Measurements from ENCODE around the gene LAMC3. TPM values are rescaled to one million over a fixed set of nuclear protein-coding genes. Genes with fewer than 3 reads are reported as not detected.
"Not testable (repeated sequence)": the region's sequence is repeated elsewhere in the genome, so short reads cannot be mapped to it uniquely, and the experiment has no call there.

Gene LAMC3
- total and polyA plus RNA-seq, 7 donors: 0.17 to 0.96 (median 0.22) TPM; not detected in 1

GRCh38 chr9:131098391-131099101 is 89.6 kb downstream of the LAMC3 start:
- H3K4me1 ChIP-seq: no peaks in the 10 kb centered on the region
- no peaks in the 10 kb centered on the region for H3K9me3 ChIP-seq
- no peak for DNase-seq
- intact Hi-C loops (cut with DNase I): no loop called here
- peaks cover 0 to 58% (median 15%) of the 10 kb centered on the region in 3 donors for H3K27me3 ChIP-seq (ENCODE audit: insufficient read depth in 3 of 3, low read length in 2 of 3)
- ATAC-seq: peak in 1 of 4 donors; percentile 16
- WGBS, 3 donors: 39 to 66% (median 41%) methylated on average over 13 of the region's 13 CpGs
- no peak overlapping the region for H3K4me3 ChIP-seq
- TF ChIP-seq CTCF (IDR thresholded peaks at IDR 0.05): no peak
- no peaks in the 10 kb centered on the region for H3K36me3 ChIP-seq (ENCODE audit: insufficient read depth in 1 of 2, low read depth in 1 of 2)
- H3K27ac ChIP-seq: no peak overlapping the region

GRCh38 chr9:131099102-131099606 is 90.2 kb downstream of the LAMC3 start:
- no peaks in the 10 kb centered on the region for H3K9me3 ChIP-seq
- no peaks in the 10 kb centered on the region for H3K4me1 ChIP-seq
- peaks cover 0 to 52% (median 15%) of the 10 kb centered on the region in 3 donors for H3K27me3 ChIP-seq (ENCODE audit: insufficient read depth in 3 of 3, low read length in 2 of 3)
- ATAC-seq (no peak), DNase-seq (no peak)
- no peak overlapping the region for H3K4me3 ChIP-seq
- intact Hi-C loops (cut with DNase I): no loop called here
- H3K27ac ChIP-seq: no peak overlapping the region
- WGBS, 3 donors: 72 to 87% (median 77%) methylated on average over 8 of the region's 8 CpGs
- H3K36me3 ChIP-seq (ENCODE audit: insufficient read depth in 1 of 2, low read depth in 1 of 2): no peaks in the 10 kb centered on the region
- no peak for TF ChIP-seq CTCF (IDR thresholded peaks at IDR 0.05)

GRCh38 chr9:131099845-131100244 is 90.9 kb downstream of the LAMC3 start:
- intact Hi-C loops (cut with DNase I); H3K4me1 ChIP-seq; H3K9me3 ChIP-seq; ATAC-seq; H3K36me3 ChIP-seq (ENCODE audit: insufficient read depth in 1 of 2, low read depth in 1 of 2); DNase-seq; H3K4me3 ChIP-seq; H3K27ac ChIP-seq: not testable (repeated sequence)
- 90 to 97% (median 94%) methylated on average over 8 of the region's 8 CpGs for WGBS, 3 donors
- H3K27me3 ChIP-seq (ENCODE audit: insufficient read depth in 3 of 3, low read length in 2 of 3): peaks cover 0 to 45% (median 12%) of the 10 kb centered on the region in 3 donors

- Histone ChIP-seq H3K36me3 (ENCODE audit: insufficient read depth in 1 of 2, low read depth in 1 of 2) (no peaks in the 10 kb centered on the region), H3K27me3 (ENCODE audit: insufficient read depth in 3 of 3, low read length in 2 of 3) (peaks cover 0 to 39% (median 13%) of the 10 kb centered on the region in 3 donors), H3K9me3 (no peaks in the 10 kb centered on the region), H3K4me1 (no peaks in the 10 kb centered on the region), H3K27ac (no peak overlapping the region), H3K4me3 (no peak overlapping the region)
- no peak for TF ChIP-seq CTCF (IDR thresholded peaks at IDR 0.05)
- WGBS, 3 donors: 87 to 91% (median 88%) methylated on average over 9 of the region's 9 CpGs
- ATAC-seq: no peak
- intact Hi-C loops (cut with DNase I): no loop called here
- no peak for DNase-seq
These were observed 91.5 kb downstream of the LAMC3 start for GRCh38 chr9:131100445-131100844.

GRCh38 chr9:131101207-131101964 is 92.4 kb downstream of the LAMC3 start:
- no peaks in the 10 kb centered on the region for H3K36me3 ChIP-seq (ENCODE audit: insufficient read depth in 1 of 2, low read depth in 1 of 2)
- no peaks in the 10 kb centered on the region for H3K9me3 ChIP-seq
- H3K4me3 ChIP-seq: no peak overlapping the region
- no peak overlapping the region for H3K27ac ChIP-seq
- TF ChIP-seq CTCF (IDR thresholded peaks at IDR 0.05): no peak
- no peak for ATAC-seq
- H3K4me1 ChIP-seq: no peaks in the 10 kb centered on the region
- H3K27me3 ChIP-seq (ENCODE audit: insufficient read depth in 3 of 3, low read length in 2 of 3): peaks cover 0 to 33% (median 11%) of the 10 kb centered on the region in 3 donors
- no peak for DNase-seq
- intact Hi-C loops (cut with DNase I): no loop called here
- WGBS, 3 donors: 90% methylated on average over 11 of the region's 11 CpGs
